ENCODE results near the gene VWF.

Gene VWF

DNA sequence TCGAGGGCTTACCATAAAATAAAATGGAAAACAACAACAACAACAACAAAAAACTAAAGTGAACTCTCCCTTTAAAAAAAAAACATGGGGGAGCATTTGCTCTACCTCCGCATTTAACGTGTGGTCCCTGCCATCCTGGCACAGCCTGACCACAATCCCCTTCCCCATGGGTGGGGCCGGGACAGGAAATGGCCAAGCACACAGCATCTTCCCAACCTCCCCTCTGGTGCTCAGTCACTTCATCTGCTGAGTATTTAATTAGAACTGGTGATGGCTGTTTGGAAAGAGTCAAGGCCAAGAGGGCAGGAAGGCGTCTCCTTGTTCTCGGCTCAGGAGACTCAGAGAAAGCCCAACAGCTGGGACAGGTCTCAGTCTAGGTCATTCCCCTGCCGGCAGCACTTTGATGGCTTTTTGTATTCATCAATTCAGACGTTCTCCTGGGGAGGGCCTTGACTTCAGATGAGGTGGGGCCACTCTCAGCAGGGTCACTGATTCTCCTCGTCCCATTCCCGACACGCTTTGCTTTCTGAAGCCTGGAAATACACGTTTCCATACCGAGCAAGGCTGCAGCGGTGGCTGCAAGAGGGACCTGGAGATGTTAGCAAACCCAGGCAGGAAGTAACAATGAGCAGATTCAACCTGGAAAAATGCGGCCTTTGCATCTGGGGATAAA, 223.8 kb downstream of the VWF start:
- DNase-seq = no peak
- Mint-ChIP-seq H3K4me3 (no peak overlapping the region), H3K27ac (no peak overlapping the region), H3K36me3 (ENCODE audit: low read depth) (no peaks in the 10 kb centered on the region), H3K9me3 (no peaks in the 10 kb centered on the region), H3K4me1 (peaks cover 11% of the 10 kb centered on the region), H3K27me3 (ENCODE audit: low read depth, poor library complexity) (peaks cover 22% of the 10 kb centered on the region)
- TF ChIP-seq, protein P1, sequence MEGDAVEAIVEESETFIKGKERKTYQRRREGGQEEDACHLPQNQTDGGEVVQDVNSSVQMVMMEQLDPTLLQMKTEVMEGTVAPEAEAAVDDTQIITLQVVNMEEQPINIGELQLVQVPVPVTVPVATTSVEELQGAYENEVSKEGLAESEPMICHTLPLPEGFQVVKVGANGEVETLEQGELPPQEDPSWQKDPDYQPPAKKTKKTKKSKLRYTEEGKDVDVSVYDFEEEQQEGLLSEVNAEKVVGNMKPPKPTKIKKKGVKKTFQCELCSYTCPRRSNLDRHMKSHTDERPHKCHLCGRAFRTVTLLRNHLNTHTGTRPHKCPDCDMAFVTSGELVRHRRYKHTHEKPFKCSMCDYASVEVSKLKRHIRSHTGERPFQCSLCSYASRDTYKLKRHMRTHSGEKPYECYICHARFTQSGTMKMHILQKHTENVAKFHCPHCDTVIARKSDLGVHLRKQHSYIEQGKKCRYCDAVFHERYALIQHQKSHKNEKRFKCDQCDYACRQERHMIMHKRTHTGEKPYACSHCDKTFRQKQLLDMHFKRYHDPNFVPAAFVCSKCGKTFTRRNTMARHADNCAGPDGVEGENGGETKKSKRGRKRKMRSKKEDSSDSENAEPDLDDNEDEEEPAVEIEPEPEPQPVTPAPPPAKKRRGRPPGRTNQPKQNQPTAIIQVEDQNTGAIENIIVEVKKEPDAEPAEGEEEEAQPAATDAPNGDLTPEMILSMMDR (IDR thresholded peaks at IDR 0.05) = no peak

DNA sequence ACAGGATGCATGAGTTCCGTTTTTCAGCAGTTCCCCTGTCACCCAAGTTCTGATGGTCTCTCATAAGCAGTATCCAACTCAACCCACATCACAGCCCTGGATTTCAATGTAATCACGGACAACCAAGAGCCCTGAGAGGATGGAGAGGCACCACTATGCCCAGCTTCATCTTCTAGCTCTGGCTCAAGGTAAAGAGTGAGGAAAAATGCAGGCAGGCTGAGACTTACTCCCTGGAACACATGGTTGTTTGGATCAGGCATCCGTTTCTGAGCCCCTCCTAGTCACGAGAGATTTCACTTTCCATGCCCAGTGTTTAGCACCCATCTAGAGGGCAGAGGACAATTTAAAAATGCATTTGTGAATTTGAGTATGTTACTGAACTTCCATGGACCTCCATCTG, 224.4 kb downstream of the VWF start:
- no peak for DNase-seq
- Mint-ChIP-seq H3K4me1 (peaks cover 11% of the 10 kb centered on the region), H3K9me3 (peaks cover 5% of the 10 kb centered on the region), H3K4me3 (no peak overlapping the region), H3K36me3 (ENCODE audit: low read depth) (no peaks in the 10 kb centered on the region), H3K27me3 (ENCODE audit: low read depth, poor library complexity) (peaks cover 20% of the 10 kb centered on the region), H3K27ac (no peak overlapping the region)
- TF ChIP-seq, protein P1 (IDR thresholded peaks at IDR 0.05) = no peak

DNA sequence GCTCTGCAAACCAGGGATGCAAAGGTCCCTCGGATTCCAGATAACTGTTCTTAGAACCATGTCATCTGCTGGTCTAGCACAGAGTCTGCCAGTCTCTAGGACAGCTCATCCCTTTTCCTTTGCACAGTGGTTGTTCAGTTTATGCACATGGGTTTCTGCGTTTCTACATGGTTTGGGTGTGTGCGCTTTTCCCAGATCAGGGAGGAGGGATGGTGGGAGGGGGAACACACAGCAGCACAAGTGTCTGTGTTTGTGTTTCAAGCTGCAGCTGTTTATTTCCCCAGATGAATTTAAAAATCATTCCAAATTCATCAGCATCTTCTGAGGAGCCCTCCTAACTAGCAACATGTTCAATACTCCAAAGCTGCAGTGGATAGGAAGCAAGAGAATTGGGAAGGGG, 224.8 kb downstream of the VWF start:
- TF ChIP-seq, protein P1 (IDR thresholded peaks at IDR 0.05) = no peak
- Mint-ChIP-seq H3K4me3 (no peak overlapping the region), H3K36me3 (ENCODE audit: low read depth) (no peaks in the 10 kb centered on the region), H3K27me3 (ENCODE audit: low read depth, poor library complexity) (peaks cover 18% of the 10 kb centered on the region), H3K4me1 (peaks cover 11% of the 10 kb centered on the region), H3K27ac (no peak overlapping the region), H3K9me3 (peaks cover 9% of the 10 kb centered on the region)
- DNase-seq = no peak

DNA sequence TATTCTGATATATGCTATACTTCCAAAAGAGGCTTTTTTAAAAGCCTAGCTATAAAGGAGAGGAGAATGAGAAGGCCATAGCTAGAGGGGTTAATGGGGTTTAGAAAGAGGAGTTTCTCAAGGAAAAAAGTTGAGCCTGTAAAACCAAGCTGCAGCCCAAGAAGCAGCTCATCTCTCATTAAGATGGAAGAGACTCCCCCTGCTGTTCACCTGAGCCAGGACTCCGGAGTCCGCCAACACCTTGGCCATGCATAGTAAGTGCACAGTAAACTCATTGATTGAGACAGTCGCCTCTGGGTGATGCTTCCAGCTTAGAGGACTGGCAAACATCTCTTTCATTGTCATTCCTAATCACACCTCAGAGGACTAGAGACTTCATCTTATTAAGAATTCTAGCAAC, 225.6 kb downstream of the VWF start:
- Mint-ChIP-seq H3K9me3 (peaks cover 17% of the 10 kb centered on the region), H3K27ac (no peak overlapping the region), H3K4me3 (no peak overlapping the region), H3K36me3 (ENCODE audit: low read depth) (no peaks in the 10 kb centered on the region), H3K27me3 (ENCODE audit: low read depth, poor library complexity) (peaks cover 15% of the 10 kb centered on the region), H3K4me1 (peaks cover 11% of the 10 kb centered on the region)
- TF ChIP-seq, protein P1 (IDR thresholded peaks at IDR 0.05) = no peak
- no peak for DNase-seq

All from nephron progenitor cell (in vitro differentiated cells).